K562 (cell line): ENCODE data around the gene MAP4K1. TPM values are rescaled to one million over a fixed set of nuclear protein-coding genes. Genes with fewer than 3 reads are reported as not detected.

Experiments
- CBFA2T2 ChIP-seq: fragments of 450-650 bp; conservative IDR thresholded peaks from 2 replicates; pipeline ENCODE4 v1.6.1; 2017; ENCODE audit warnings: mild to moderate bottlenecking
- CBFA2T3 ChIP-seq: fragments of 450-650 bp; IDR thresholded peaks from 2 replicates; pipeline ENCODE4 v1.6.1; 2017
- CREM ChIP-seq: IDR thresholded peaks from 2 replicates; pipeline ENCODE4 v1.6.1; 2014; ENCODE audit warnings: antibody characterized with exemption, low read depth
- ETV6 ChIP-seq, 3 experiments: fragments of 150-350 bp in 1 of 3; sonication (generic) in 1 of 3; formaldehyde crosslinking in 1 of 3; IDR thresholded peaks; 2 replicates each; pipeline versions ENCODE4 v1.6.1 to v1.8.0; 2014 to 2022; ENCODE audit warnings: borderline replicate concordance in 2 of 3, low read depth in 2 of 3, antibody characterized with exemption in 1 of 3, low read length in 1 of 3, mild to moderate bottlenecking in 1 of 3, missing genetic modification reagents in 1 of 3
- MTA2 ChIP-seq: fragments of 450-650 bp; IDR thresholded peaks from 2 replicates; pipeline ENCODE4 v1.6.1; 2016; ENCODE audit warnings: low read depth
- PHF8 ChIP-seq: fragments of 200-600 bp; sonication (generic); IDR thresholded peaks from 2 replicates; pipeline ENCODE4 v1.6.1; 2012; ENCODE audit warnings: mixed run types, mild to moderate bottlenecking, inconsistent platforms, low read length, moderate library complexity, borderline replicate concordance
- ZNF717 ChIP-seq: fragments of 250-450 bp; sonication (Bioruptor Pico); IDR thresholded peaks from 2 replicates; pipeline ENCODE4 v1.5.0; 2021
- ZNF766 ChIP-seq: fragments of 200-800 bp; sonication (Bioruptor generic); conservative IDR thresholded peaks from 2 replicates; pipeline ENCODE4 v1.6.1; 2016; ENCODE audit warnings: missing genetic modification characterization, missing compliant biosample characterization
- polyA plus RNA-seq, 8 experiments: library from polyadenylated mRNA; depleted of rRNA in 4 of 8; stranded (reverse) in 5 of 8; unstranded in 3 of 8; fragments of >200 nt; fragmentation: Nextera tagmentation in 2 of 8; fragmentation: Illumina TruSeq in 1 of 8; extraction: Ambion mirVana in 2 of 8; extraction: Trizol in 1 of 8; gene quantifications; 2 replicates each; pipeline versions ENCODE4 v1.2.1 to v1.2.3, GENCODE V29; 2011 to 2014; ENCODE audit warnings: inconsistent platforms in 1 of 8, missing spikeins in 1 of 8
- total RNA-seq, 7 experiments: library from RNA; depleted of rRNA in 6 of 7; stranded (reverse); fragments of >200 nt in 6 of 7; fragmentation: Illumina TruSeq in 2 of 7; extraction: Trizol in 2 of 7; gene quantifications; 2 replicates each; pipeline versions ENCODE4 v1.2.1 to v1.2.3, GENCODE V29; 2011 to 2021; ENCODE audit warnings: low replicate concordance in 1 of 7
- TF ChIP-seq, protein P1 (sequence below): sonication (generic); formaldehyde crosslinking; IDR thresholded peaks from 2 replicates; pipeline ENCODE4 v1.8.1; 2023; ENCODE audit warnings: missing genetic modification reagents, mild to moderate bottlenecking, borderline replicate concordance
- TF ChIP-seq, protein P2 (sequence below), 2 experiments: fragments of 450-650 bp in 1 of 2; sonication (generic) in 1 of 2; formaldehyde crosslinking in 1 of 2; IDR thresholded peaks; 2 replicates each; pipeline versions ENCODE4 v1.7.1 to v1.9.0; 2016 to 2022; ENCODE audit warnings: inconsistent platforms in 1 of 2, mild to moderate bottlenecking in 1 of 2, missing genetic modification reagents in 1 of 2
- TF ChIP-seq, protein P3 (sequence below), 2 experiments: fragments of 450-650 bp; IDR thresholded peaks; 2 replicates each; pipeline ENCODE4 v1.6.1; 2016

MAP4K1 gene
- total and polyA plus RNA-seq, 9 of the 15 experiments (the other 6 are each of a cell fraction or from before 2014, with no cell fraction given) = 0.14 to 3.2 (median 0.73) TPM; not detected in 1

DNA sequence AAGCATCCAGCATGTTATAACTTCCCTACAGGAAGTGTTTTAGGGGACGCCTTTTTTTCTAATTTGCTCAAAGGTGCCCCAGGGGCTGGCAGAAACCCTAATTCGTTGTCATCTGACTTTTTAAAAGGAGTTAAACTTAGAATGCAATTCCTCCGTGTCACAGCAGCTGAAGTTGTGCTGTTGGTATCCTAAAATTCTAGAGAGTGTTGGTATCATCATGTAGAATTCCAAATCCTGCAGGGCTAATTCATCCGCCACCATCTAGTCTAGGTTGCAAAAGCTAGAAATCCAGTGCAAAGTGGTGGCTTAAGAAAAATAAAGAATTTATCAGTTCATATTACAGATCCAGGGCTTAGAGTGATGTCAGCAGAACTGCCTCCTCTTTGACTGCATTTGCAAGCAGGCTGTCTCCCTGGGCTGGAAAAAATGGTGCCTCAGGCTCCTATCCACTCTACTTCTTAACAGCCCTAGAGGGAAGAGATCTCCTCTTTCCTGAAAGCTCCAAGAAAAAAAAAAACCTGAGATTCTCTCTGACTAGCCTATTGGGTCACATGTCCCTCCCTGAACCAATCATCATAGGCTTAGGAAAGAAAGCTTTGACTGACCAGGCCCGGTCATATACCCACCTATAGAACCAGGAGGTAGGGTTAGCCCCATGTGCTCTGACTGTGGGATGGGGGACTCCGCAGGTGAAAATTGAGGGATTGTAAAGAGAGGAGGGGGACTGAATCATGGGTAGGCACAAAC lies 73.0 kb downstream of the MAP4K1 start (continued):
- TF ChIP-seq, protein P1, sequence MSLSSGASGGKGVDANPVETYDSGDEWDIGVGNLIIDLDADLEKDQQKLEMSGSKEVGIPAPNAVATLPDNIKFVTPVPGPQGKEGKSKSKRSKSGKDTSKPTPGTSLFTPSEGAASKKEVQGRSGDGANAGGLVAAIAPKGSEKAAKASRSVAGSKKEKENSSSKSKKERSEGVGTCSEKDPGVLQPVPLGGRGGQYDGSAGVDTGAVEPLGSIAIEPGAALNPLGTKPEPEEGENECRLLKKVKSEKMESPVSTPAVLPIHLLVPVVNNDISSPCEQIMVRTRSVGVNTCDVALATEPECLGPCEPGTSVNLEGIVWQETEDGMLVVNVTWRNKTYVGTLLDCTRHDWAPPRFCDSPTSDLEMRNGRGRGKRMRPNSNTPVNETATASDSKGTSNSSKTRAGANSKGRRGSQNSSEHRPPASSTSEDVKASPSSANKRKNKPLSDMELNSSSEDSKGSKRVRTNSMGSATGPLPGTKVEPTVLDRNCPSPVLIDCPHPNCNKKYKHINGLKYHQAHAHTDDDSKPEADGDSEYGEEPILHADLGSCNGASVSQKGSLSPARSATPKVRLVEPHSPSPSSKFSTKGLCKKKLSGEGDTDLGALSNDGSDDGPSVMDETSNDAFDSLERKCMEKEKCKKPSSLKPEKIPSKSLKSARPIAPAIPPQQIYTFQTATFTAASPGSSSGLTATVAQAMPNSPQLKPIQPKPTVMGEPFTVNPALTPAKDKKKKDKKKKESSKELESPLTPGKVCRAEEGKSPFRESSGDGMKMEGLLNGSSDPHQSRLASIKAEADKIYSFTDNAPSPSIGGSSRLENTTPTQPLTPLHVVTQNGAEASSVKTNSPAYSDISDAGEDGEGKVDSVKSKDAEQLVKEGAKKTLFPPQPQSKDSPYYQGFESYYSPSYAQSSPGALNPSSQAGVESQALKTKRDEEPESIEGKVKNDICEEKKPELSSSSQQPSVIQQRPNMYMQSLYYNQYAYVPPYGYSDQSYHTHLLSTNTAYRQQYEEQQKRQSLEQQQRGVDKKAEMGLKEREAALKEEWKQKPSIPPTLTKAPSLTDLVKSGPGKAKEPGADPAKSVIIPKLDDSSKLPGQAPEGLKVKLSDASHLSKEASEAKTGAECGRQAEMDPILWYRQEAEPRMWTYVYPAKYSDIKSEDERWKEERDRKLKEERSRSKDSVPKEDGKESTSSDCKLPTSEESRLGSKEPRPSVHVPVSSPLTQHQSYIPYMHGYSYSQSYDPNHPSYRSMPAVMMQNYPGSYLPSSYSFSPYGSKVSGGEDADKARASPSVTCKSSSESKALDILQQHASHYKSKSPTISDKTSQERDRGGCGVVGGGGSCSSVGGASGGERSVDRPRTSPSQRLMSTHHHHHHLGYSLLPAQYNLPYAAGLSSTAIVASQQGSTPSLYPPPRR (CRISPR knock-in tag) = no peak
- TF ChIP-seq, protein P2, sequence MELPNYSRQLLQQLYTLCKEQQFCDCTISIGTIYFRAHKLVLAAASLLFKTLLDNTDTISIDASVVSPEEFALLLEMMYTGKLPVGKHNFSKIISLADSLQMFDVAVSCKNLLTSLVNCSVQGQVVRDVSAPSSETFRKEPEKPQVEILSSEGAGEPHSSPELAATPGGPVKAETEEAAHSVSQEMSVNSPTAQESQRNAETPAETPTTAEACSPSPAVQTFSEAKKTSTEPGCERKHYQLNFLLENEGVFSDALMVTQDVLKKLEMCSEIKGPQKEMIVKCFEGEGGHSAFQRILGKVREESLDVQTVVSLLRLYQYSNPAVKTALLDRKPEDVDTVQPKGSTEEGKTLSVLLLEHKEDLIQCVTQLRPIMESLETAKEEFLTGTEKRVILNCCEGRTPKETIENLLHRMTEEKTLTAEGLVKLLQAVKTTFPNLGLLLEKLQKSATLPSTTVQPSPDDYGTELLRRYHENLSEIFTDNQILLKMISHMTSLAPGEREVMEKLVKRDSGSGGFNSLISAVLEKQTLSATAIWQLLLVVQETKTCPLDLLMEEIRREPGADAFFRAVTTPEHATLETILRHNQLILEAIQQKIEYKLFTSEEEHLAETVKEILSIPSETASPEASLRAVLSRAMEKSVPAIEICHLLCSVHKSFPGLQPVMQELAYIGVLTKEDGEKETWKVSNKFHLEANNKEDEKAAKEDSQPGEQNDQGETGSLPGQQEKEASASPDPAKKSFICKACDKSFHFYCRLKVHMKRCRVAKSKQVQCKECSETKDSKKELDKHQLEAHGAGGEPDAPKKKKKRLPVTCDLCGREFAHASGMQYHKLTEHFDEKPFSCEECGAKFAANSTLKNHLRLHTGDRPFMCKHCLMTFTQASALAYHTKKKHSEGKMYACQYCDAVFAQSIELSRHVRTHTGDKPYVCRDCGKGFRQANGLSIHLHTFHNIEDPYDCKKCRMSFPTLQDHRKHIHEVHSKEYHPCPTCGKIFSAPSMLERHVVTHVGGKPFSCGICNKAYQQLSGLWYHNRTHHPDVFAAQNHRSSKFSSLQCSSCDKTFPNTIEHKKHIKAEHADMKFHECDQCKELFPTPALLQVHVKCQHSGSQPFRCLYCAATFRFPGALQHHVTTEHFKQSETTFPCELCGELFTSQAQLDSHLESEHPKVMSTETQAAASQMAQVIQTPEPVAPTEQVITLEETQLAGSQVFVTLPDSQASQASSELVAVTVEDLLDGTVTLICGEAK (IDR thresholded peaks at IDR 0.05) = 0 out of 2 replicates have a peak, but pooled peaks have one; percentile 45
- TF ChIP-seq, protein P2 (CRISPR knock-in tag; IDR thresholded peaks at IDR 0.05) = no peak
- no peak for TF ChIP-seq ETV6 (IDR thresholded peaks at IDR 0.05; ENCODE audit: borderline replicate concordance in 1 of 2, low read depth in 2 of 2, low read length in 1 of 2)
- no peak for TF ChIP-seq ETV6 (CRISPR knock-in tag; IDR thresholded peaks at IDR 0.05; ENCODE audit: borderline replicate concordance)
- 0 out of 2 replicates have a peak, but pooled peaks have one; percentile 13 for TF ChIP-seq CBFA2T2
- TF ChIP-seq CREM = no peak
- TF ChIP-seq, protein P3, sequence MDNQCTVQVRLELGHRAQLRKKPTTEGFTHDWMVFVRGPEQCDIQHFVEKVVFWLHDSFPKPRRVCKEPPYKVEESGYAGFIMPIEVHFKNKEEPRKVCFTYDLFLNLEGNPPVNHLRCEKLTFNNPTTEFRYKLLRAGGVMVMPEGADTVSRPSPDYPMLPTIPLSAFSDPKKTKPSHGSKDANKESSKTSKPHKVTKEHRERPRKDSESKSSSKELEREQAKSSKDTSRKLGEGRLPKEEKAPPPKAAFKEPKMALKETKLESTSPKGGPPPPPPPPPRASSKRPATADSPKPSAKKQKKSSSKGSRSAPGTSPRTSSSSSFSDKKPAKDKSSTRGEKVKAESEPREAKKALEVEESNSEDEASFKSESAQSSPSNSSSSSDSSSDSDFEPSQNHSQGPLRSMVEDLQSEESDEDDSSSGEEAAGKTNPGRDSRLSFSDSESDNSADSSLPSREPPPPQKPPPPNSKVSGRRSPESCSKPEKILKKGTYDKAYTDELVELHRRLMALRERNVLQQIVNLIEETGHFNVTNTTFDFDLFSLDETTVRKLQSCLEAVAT (IDR thresholded peaks at IDR 0.05) = no peak
- TF ChIP-seq CBFA2T3 = no peak
- TF ChIP-seq PHF8 = peak; percentile 2; the same call in 1 of the 2 replicates
- no peak for TF ChIP-seq ZNF717
- no peak for TF ChIP-seq ZNF766 (CRISPR knock-in tag)
- TF ChIP-seq MTA2 = no peak
